ENCODE measurements around the gene SUN5.

SUN5 gene

GRCh38 chr20:33013701-33014326, 9.6 kb upstream of the SUN5 start:
- no peak for DNase-seq

- no peak for DNase-seq
Measured at GRCh38 chr20:33012327-33013189, 8.3 kb upstream of the SUN5 start.

GRCh38 chr20:33010674-33011449, 6.6 kb upstream of the SUN5 start:
- no peak for DNase-seq

GRCh38 chr20:33010133-33010504, 5.9 kb upstream of the SUN5 start:
- DNase-seq, result no peak

- no peak for DNase-seq
Measured at GRCh38 chr20:33009214-33010132, 5.2 kb upstream of the SUN5 start.

GRCh38 chr20:33008336-33009213, 4.3 kb upstream of the SUN5 start:
- DNase-seq, result no peak

GRCh38 chr20:33007376-33008335, 3.4 kb upstream of the SUN5 start, which contains the start of gene BPIFB2:
TSS of gene BPIFB2 (plus strand) at chr20:33007704. CDS start at chr20:33008575, 871 bp downstream.
- DNase-seq, result no peak

- no peak for DNase-seq
Measured at GRCh38 chr20:33006776-33007375, 2.6 kb upstream of the SUN5 start.

GRCh38 chr20:33005908-33006775, 1.9 kb upstream of the SUN5 start:
- DNase-seq, result no peak

GRCh38 chr20:33005132-33005566, 916 bp upstream of the SUN5 start:
- DNase-seq, result peak in 2 of 5 experiments; percentile 20 to 52

- DNase-seq, result no peak
Measured at GRCh38 chr20:33002087-33002808, 2.0 kb downstream of the SUN5 start.

GRCh38 chr20:33000802-33001466, 3.3 kb downstream of the SUN5 start:
- DNase-seq, result no peak

GRCh38 chr20:32999603-33000250, 4.5 kb downstream of the SUN5 start:
- no peak for DNase-seq

- no peak for DNase-seq
Measured at GRCh38 chr20:32997431-32997830, 6.8 kb downstream of the SUN5 start.

GRCh38 chr20:32995802-32996201, 8.4 kb downstream of the SUN5 start:
- no peak for DNase-seq

GRCh38 chr20:32993496-32994050, 10.7 kb downstream of the SUN5 start:
- DNase-seq, result no peak
